Central memory CD4-positive, alpha-beta T cell (primary cell): Measurements from ENCODE around the gene ARFGAP3.

Experiments used
- DNase-seq: peaks from one replicate; pipeline ENCODE4 v3.0.0; 2022

The ARFGAP3 gene

DNA sequence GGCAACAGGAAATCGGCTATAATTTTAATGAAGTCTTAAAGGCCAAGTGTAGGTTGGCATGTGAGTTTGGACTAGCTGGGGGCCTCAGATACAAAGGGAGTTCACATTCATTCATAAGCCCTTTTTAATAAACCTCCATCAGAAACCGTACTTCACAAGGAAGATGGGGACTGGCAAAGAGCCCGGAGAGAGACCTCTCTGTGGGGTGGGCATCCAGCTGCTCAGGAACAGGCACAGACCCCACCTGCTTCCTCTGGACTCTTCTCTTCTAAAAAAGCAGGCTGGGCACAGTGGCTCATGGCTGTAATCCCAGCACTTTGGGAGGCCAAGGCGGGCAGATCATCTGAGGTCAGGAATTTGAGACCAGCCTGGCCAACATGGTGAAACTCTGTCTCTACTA lies 3.9 kb upstream of the ARFGAP3 start:
- no peak for DNase-seq

GRCh38 chr22:42857845-42858481 lies 890 bp upstream of the ARFGAP3 start:
- DNase-seq: no peak

DNA sequence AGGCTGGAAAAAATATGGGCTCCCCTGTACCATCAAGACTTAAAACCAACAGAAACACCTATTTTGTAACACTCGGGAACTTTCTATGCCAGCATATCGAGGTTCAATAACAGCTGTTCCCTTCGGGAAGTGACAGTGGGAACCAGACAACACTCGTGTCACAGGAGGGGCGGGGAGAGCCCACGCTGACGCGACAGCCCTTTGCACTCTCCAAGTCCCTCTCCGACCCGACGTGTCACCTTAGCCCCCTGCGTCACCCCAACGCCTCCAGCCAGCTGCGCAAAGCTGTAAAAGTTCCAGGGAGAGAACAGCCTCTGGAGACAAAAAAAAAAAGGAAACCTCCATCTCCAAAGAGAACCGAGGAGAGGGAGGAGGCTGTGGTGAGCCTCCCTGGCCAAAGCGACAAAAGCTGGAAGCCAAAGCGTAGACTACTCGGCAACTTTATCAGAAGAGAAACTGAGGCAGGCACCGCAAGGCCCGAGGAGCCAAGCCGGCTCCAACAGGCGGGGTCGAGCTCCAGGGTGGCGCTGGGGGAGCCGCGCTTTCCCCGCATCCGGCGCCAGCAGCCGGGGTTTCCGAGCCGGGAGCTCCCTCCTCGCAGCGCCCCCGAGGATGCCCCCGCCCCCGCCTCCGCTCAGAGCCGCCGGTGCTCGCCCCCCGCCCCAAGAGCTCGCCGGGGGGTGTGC lies 751 bp downstream of the ARFGAP3 start:
- DNase-seq: peak; percentile 64

- DNase-seq: no peak
Observed at GRCh38 chr22:42855721-42856120, 1.4 kb downstream of the ARFGAP3 start.

- DNase-seq: no peak
Observed at GRCh38 chr22:42855211-42855610, 1.9 kb downstream of the ARFGAP3 start.

DNA sequence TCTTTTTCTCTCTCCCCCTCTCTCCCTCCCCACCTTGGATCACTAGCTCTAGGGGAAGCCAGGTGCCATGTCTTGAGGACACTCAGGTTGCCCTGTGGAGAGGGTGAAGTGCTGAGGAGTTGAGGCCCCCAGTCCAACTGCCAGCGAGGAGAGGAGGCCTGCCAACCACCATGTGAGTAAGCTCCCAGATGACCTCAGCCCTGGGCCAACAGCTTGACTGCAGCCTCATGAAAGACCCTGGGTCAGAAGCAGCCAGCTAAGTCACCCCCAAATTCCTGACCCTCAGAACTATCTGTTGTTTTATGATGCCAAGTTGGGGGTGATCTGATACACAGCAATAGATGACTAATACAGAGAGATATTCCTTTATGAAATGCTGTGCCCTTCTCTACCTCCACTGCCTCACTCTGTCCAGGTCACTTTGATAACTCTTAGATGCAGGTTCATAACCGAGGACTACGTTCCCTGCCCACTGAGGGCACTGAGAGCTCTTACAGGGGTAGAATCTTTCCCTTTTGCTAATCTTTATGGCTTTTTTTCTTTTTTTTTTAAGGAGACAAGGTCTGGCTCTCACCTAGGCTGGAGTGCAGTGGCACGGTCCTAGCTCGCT lies 8.0 kb downstream of the ARFGAP3 start:
- no peak for DNase-seq

DNA sequence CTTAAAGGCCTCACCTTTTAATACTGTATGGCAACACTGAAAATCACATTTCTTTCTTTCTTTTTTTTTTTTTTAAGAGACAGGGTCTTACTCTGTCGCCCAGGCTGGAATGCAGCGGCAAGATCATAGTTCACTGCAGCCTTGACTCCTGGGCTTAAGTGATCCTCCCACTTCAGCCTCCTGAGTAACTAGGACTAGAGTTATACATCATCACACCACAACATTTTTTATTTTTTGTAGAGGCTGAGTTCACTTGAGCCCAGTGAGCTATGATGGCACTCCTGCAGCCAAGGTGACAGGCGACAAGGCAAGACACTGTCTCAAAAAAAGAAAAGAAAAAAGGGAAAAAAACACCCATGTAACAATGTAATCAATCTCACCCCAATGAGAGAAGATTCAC lies 10.0 kb downstream of the ARFGAP3 start:
- no peak for DNase-seq

- no peak for DNase-seq
Observed at GRCh38 chr22:42844756-42845155, 12.3 kb downstream of the ARFGAP3 start.

GRCh38 chr22:42842658-42843370 lies 14.3 kb downstream of the ARFGAP3 start:
- DNase-seq: no peak

GRCh38 chr22:42841444-42841843 lies 15.6 kb downstream of the ARFGAP3 start:
- DNase-seq: no peak

GRCh38 chr22:42837556-42837955 lies 19.5 kb downstream of the ARFGAP3 start:
- DNase-seq: no peak

DNA sequence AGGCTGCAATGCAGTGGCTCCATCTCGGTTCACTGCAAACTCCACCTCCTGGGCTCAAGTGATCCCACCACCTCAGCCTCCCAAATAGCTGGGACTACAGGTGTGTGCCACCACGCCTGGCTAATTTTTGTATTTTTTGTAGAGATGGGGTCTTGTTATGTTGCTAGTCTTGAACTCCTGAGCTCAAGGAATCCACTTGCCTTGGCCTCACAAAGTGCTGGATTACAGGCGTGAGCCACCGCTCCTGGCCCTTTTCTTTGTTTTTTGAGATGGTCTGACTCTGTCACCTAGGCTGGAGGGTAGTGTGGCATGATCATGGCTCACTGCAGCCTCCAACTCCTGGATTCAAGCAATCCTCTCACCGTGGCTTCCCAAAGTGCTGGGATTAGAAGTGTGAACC lies 21.0 kb downstream of the ARFGAP3 start:
- no peak for DNase-seq

- DNase-seq: no peak
Observed at GRCh38 chr22:42834177-42834949, 22.7 kb downstream of the ARFGAP3 start.

GRCh38 chr22:42833104-42833503 lies 24.0 kb downstream of the ARFGAP3 start:
- DNase-seq: no peak

DNA sequence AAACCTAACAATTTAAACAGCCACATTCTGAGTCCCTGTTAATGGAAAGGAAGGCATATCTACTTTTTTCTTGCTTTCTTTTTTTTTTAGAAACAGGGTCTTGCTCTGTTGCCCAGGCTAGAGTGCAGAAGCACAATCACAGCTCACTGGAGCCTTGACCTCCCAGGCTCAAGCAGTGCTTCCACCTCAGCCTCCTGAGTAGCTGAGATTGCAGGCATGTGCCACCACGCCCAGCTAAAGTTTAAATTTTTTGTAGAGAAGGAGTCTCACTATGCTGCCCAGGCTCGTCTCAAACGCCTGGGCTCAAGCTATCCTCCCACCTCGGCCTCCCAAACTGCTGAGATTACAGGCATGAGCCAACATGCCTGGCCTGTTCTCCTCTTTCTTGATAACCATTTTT lies 25.4 kb downstream of the ARFGAP3 start:
- DNase-seq: no peak

DNA sequence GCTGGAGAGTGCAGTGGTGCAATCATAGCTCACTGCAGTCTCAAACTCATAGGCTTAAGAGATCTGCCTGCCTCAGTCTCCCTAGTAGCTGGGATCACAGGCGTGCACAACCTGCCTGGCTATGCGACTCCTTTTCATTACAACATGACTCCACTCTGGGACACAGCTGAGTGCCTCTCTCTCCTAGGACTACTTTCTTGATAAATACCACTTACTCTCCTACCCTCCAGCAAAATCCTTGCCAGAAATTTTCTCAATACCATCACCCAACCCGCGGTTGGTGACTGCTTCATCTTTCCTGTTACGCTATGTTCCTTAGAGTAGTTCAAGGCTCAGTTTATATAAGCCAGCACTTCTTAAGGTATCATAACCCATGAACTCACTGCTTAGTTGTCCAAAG lies 26.9 kb downstream of the ARFGAP3 start:
- DNase-seq: no peak

- DNase-seq: no peak
Observed at GRCh38 chr22:42829302-42829701, 27.8 kb downstream of the ARFGAP3 start.

DNA sequence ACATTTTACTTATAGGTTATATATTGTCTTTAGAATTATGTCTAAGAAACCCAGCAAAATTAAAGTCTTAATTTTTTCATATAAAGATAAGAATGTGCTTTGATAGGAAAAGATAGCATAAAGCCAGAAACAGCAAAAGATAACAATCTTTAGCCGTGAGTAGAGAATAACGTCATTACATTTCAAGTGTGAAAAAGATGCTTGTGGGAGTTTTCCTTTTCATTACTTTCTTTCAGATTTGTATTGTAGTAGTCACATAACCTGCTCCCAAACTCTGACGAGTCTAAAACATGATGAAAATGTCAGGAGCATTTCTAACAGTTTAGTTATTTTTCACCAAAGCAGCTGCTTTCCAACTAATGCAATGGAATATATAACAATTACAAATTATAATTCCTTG lies 31.3 kb downstream of the ARFGAP3 start:
- DNase-seq: no peak

GRCh38 chr22:42821386-42821785 lies 35.7 kb downstream of the ARFGAP3 start:
- DNase-seq: no peak

DNA sequence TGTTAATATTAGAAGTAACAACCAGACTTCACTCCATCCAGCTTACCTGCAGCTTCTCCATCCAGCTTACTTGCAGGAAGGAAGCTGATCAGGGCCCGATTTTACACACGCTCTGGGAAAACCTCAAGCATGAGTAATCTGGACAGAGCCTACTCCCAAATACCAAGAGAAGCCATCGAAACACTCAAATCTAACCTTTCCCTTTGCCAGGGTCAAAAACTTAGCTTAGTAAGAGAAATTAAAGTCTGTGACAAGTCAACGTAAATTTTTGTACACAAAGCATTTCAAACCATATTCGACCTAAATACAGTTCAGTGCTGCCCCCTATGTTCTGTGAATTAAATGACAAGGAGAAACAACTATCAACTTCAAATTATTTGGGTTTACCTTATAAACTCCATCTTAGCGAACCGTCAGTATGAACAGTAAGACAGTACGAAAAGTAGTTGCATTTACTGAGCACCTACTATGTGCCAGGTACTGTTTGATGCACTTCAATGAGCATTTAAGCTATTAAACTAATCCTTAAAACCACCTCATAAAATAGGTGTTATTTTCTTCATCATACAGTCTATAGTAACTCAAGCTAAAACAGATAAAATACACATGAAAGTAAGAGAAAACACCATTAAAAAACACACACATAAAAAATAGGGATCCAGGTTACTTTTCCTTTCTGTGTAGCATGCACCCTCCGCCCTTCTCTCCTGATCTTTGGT lies 36.9 kb downstream of the ARFGAP3 start:
- DNase-seq: peak; percentile 9

- no peak for DNase-seq
Observed at GRCh38 chr22:42819412-42820044, 37.5 kb downstream of the ARFGAP3 start.

- no peak for DNase-seq
Observed at GRCh38 chr22:42817556-42817955, 39.5 kb downstream of the ARFGAP3 start.
